ENCODE results near the gene MAPK6.
"Not testable (repeated sequence)": the region's sequence is repeated elsewhere in the genome, so short reads cannot be mapped to it uniquely, and the experiment has no call there.

Gene MAPK6

GRCh38 chr15:51973775-51974174 lies 45.2 kb upstream of the MAPK6 start:
- H3K4me3 ChIP-seq (ENCODE audit: low read length): no peak overlapping the region
- no peak for DNase-seq (ENCODE audit: low read depth)
- no peak for TF ChIP-seq CTCF (conservative IDR thresholded peaks at IDR 0.05; ENCODE audit: low read length)

DNA sequence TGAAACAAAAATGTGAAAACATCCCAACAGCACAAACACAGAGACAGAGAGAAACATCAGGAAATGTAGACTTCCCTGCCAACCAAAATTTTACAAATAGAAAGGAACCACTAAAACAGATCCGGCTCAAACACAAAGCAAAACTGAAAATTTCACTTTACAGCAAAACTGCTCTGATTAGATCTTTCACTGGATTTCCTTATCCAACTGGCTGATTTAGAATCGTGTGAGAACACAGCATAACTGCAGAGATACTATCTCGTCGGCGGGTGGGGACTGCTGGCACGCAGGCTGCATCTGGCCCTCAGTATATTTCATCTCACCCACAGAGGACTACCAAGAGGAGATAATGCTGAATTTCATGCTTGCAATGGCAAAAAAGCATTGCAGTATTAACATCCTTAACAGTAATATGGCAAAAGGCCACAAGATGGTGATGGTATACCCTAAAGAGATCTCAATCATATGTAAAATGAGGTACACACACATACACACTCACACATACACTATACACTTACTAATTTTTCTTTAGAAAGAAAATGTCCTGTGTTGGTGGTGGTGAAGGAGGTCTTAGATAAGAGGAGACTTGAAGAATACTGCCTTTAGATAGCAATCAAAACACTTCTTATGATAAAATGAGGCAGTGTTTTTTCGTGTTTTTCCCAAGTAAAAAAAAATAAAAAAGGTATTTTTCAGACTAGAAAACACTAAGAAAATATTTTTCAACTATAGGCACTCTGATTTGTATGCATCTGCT lies 36.8 kb upstream of the MAPK6 start:
- TF ChIP-seq CTCF (conservative IDR thresholded peaks at IDR 0.05; ENCODE audit: low read length): peak; percentile 63
- peak overlapping the region; percentile 42 for H3K4me3 ChIP-seq (ENCODE audit: low read length)
- DNase-seq (ENCODE audit: low read depth): peak; percentile 83

DNA sequence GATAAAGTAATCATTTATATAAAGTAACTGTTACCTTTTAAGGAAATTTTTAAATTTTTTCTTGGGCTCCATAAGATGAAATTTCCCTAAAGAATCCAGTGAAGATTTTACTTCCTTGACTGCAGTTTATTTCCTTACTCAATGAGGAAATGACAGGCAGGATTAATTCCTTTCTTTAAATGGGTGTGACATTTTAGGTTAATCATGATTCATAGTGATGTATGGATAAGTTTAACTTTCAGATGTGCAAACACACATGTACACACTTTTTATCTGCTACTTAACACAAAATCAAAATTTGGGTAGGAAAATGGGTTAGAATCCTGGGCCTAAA lies 36.3 kb upstream of the MAPK6 start:
- no peak for TF ChIP-seq CTCF (conservative IDR thresholded peaks at IDR 0.05; ENCODE audit: low read length)
- H3K4me3 ChIP-seq (ENCODE audit: low read length): no peak overlapping the region
- no peak for DNase-seq (ENCODE audit: low read depth)

- no peak for DNase-seq (ENCODE audit: low read depth)
- no peak for TF ChIP-seq CTCF (conservative IDR thresholded peaks at IDR 0.05; ENCODE audit: low read length)
Measured at GRCh38 chr15:51991141-51991540, 27.9 kb upstream of the MAPK6 start.

DNA sequence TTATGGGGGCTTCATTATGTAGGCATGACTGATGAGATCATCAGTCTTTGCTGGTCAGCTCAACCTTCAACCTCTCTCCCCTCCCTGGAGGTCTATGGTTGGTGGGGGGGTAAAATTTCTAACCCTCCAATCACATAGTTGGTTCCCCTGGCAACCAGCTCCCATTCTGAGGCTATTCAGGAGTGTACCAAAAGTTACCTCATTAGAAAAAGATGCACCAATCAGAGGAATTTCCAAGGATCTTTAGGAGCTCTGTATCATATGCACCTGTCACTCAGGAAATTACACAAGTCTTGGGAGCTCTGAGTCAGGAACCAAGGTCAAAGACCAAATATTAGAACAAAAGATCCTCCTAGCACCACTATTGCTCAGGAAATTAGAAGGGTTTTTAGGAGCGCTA lies 26.1 kb upstream of the MAPK6 start:
- TF ChIP-seq CTCF (conservative IDR thresholded peaks at IDR 0.05; ENCODE audit: low read length): no peak
- no peak overlapping the region for H3K4me3 ChIP-seq (ENCODE audit: low read length)

More at GRCh38 chr15:51991141-51991540, 27.9 kb upstream of the MAPK6 start:
- H3K4me3 ChIP-seq (ENCODE audit: low read length): no peak overlapping the region

GRCh38 chr15:52002351-52002750 lies 16.7 kb upstream of the MAPK6 start:
- no peak for DNase-seq (ENCODE audit: low read depth)
- TF ChIP-seq CTCF (conservative IDR thresholded peaks at IDR 0.05; ENCODE audit: low read length): no peak
- H3K4me3 ChIP-seq (ENCODE audit: low read length): no peak overlapping the region

More for the DNA sequence above, 26.1 kb upstream of the MAPK6 start:
- DNase-seq (ENCODE audit: low read depth): no peak

GRCh38 chr15:52003089-52003488 lies 15.9 kb upstream of the MAPK6 start:
- not testable (repeated sequence) for H3K4me3 ChIP-seq (ENCODE audit: low read length); DNase-seq (ENCODE audit: low read depth)
